OCI-LY1 (cell line): ENCODE data around the gene E2F1.

Source experiments
- H2AFZ ChIP-seq: fragments of 200-600 bp; sonication (generic), shearing (Covaris generic); 2 replicates; pipeline ENCODE4 v1.6.0; 2014; ENCODE audit warnings: antibody characterized with exemption, mild to moderate bottlenecking, low read length
- H3F3A ChIP-seq: fragments of 200-600 bp; sonication (generic), shearing (Covaris generic); 2 replicates; pipeline ENCODE4 v1.6.0; 2014; ENCODE audit warnings: mild to moderate bottlenecking, antibody characterized with exemption, low read length, moderate library complexity; ENCODE audit not compliant: insufficient read depth
- H3K27ac ChIP-seq: fragments of 200-600 bp; sonication (generic); 2 replicates; pipeline ENCODE4 v1.5.1; 2014; ENCODE audit warnings: low read length, mixed run types, mild to moderate bottlenecking, low read depth; ENCODE audit not compliant: poor library complexity, severe bottlenecking
- H3K27me3 ChIP-seq: fragments of 200-600 bp; sonication (generic); 2 replicates; pipeline ENCODE4 v1.6.0; 2014; ENCODE audit warnings: antibody characterized with exemption, mild to moderate bottlenecking, low read length, moderate library complexity; ENCODE audit not compliant: insufficient read depth
- H3K36me3 ChIP-seq: fragments of 200-600 bp; sonication (generic); 2 replicates; pipeline ENCODE4 v1.6.1; 2014; ENCODE audit warnings: mild to moderate bottlenecking, antibody characterized with exemption, low read length, moderate library complexity, mixed read lengths; ENCODE audit not compliant: insufficient read depth
- H3K4me1 ChIP-seq: fragments of 200-600 bp; sonication (generic); 2 replicates; pipeline ENCODE4 v1.5.1; 2014; ENCODE audit warnings: mild to moderate bottlenecking, low read length, moderate library complexity; ENCODE audit not compliant: insufficient read depth, severe bottlenecking
- H3K4me2 ChIP-seq: fragments of 200-600 bp; sonication (generic), shearing (Covaris generic); 2 replicates; pipeline ENCODE4 v1.6.1; 2014; ENCODE audit warnings: low read length
- H3K4me3 ChIP-seq: fragments of 200-600 bp; sonication (generic); 2 replicates; pipeline ENCODE4 v1.5.1; 2014; ENCODE audit warnings: low read length, low read depth, mild to moderate bottlenecking, mixed read lengths; ENCODE audit not compliant: poor library complexity, severe bottlenecking
- H3K79me2 ChIP-seq: fragments of 200-600 bp; shearing (Covaris generic); 2 replicates; pipeline ENCODE4 v1.6.1; 2016; ENCODE audit warnings: mixed run types, low read length, mixed read lengths; ENCODE audit not compliant: insufficient read depth
- H3K9ac ChIP-seq: fragments of 200-600 bp; sonication (generic), shearing (Covaris generic); 2 replicates; pipeline ENCODE4 v1.6.1; 2014; ENCODE audit warnings: mild to moderate bottlenecking, low read length, mixed read lengths
- H3K9me2 ChIP-seq: fragments of 200-600 bp; sonication (generic), shearing (Covaris generic); 2 replicates; pipeline ENCODE4 v1.6.1; 2014; ENCODE audit warnings: low read depth, mild to moderate bottlenecking, low read length, mixed read lengths
- H3K9me3 ChIP-seq: fragments of 200-600 bp; shearing (Covaris generic); 2 replicates; pipeline ENCODE4 v1.6.1; 2014; ENCODE audit warnings: low read length, mixed read lengths
- H4K20me1 ChIP-seq: fragments of 200-600 bp; sonication (generic), shearing (Covaris generic); 2 replicates; pipeline ENCODE4 v1.6.0; 2016; ENCODE audit warnings: mild to moderate bottlenecking, low read length; ENCODE audit not compliant: insufficient read depth
- CTCF ChIP-seq: fragments of 200-600 bp; sonication (generic), shearing (Covaris generic); IDR thresholded peaks from 2 replicates; pipeline ENCODE4 v1.5.1; 2017; ENCODE audit warnings: mild to moderate bottlenecking, antibody characterized with exemption, low read length, moderate library complexity, mixed read lengths
- EZH2 ChIP-seq: fragments of 200-600 bp; sonication (generic), shearing (Covaris generic); IDR thresholded peaks from 2 replicates; pipeline ENCODE4 v1.8.0; 2017; ENCODE audit warnings: borderline replicate concordance, mixed run types, mild to moderate bottlenecking, antibody characterized with exemption, low read length, moderate library complexity, mixed read lengths

E2F1 gene

DNA sequence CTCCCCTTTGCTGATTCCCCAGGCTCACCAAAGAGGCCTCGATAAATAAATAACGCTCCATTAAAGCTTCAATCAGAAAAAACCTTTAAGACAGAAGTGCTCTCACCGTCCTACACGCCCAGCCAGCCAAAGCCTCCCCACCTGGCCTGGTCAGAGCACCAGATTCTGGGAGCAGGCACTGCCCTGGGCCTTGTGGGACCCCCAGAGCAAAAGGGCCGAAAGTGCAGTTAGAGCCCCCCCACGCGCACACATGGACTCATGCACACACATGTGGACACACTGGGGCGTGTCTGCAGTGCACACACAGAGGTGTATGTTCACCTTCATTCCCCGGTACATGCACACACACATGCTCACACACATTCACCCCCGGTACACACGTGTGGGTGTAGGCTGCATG is 10.1 kb downstream of the E2F1 start:
- Histone ChIP-seq H3K9ac (no peak overlapping the region; the same call in 1 of the 2 replicates), H3K4me3 (no peak overlapping the region), H4K20me1 (no peaks in the 10 kb centered on the region), H2AFZ (no peak overlapping the region), H3K27ac (peak overlapping the region; percentile 77), H3K9me3 (no peaks in the 10 kb centered on the region), H3K27me3 (no peaks in the 10 kb centered on the region), H3K9me2 (no peaks in the 10 kb centered on the region), H3K4me1 (peaks cover 78% of the 10 kb centered on the region), H3K79me2 (peaks cover 11% of the 10 kb centered on the region), H3K4me2 (no peak overlapping the region), H3K36me3 (peaks cover 62% of the 10 kb centered on the region), H3F3A (no peaks in the 10 kb centered on the region)
- TF ChIP-seq EZH2 (no peak), CTCF (no peak)

DNA sequence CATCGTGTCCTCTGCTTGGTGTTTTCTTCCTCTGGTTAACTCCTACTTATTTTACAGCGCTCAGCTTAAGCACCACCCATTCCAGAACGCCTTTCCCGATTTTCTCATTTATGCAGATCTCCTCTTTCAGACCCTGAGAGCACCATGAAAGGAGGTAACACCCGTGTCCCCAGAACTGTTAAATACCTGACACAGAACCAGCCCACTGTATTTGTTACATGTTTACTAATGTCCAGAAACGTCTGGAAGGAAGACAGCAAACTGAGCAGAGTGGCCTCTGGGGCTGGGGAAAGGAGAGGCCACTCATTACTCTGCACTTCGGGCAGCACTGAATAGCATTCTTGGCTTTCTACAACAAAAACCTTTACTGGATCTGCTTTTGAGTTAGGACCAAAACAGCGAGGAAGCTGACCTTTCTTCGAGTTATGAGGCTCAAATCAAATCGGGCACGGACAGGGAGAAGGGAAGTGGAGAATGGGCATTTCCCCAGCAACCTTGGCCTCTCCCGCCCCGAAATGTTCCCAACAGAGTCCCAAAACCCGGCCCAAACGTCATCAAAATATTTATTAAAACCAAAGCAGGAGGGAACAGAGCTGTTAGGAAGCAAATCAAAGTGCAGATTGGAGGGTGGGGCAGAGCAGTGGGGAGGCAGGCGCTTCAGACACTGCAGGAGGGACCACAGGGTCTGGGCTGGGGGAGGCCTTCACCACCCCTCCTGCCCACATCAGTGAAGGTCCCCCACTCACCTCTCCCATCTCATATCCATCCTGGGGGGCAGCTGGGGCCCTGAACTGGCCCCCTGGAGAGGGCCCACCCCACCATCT is 10.8 kb downstream of the E2F1 start:
- Histone ChIP-seq H3K9ac (peak overlapping the region; percentile 72; the same call in 1 of the 2 replicates), H2AFZ (no peak overlapping the region), H3K9me2 (no peaks in the 10 kb centered on the region), H3K9me3 (no peaks in the 10 kb centered on the region), H3F3A (no peaks in the 10 kb centered on the region), H3K4me3 (peak overlapping the region; percentile 88), H3K79me2 (peaks cover 11% of the 10 kb centered on the region), H3K4me2 (peak overlapping the region; percentile 77), H4K20me1 (no peaks in the 10 kb centered on the region), H3K27me3 (no peaks in the 10 kb centered on the region), H3K4me1 (peaks cover 78% of the 10 kb centered on the region), H3K36me3 (peaks cover 67% of the 10 kb centered on the region), H3K27ac (peak overlapping the region; percentile 77)
- no peak for TF ChIP-seq CTCF
- TF ChIP-seq EZH2 = no peak

DNA sequence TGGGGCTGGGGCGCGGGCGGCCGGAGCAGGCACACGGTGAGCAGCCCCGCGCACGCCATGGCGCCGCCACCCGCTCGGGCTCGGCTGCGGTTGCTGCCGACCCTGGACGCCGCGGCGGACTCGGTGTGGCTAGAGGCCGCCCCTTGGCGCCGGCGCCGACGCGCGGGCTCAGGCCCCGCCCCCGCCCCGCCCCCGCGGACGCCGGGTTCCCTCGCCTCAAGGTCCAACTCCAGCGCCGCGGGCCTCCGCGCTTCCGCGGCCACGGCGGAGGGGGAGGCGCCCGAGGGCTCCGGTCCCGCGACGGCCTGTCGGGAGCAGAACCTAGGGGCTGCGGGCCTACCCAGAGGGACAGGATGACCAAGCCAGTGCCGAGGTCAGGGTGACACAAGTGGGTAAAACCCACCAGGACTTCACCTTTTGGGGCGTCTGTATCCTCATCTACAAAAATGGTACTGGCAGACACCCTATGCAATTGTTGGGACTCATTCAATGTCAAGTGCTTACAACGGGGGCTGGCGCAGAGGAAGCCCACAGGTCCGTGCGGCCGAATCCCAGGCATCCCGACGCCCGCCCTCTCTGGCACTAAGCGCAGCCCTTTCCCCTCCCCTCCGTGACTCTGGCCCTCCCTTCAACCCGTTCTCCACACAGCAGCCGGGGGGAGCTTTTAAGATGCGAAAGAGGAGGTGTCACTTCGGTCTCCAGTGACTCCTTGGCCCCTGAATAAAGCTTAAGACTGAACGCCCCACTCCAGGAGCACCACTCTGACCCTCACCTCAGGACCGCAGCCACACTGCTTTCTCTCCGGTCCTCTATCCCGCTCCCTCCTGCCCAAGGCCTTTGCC is 11.7 kb downstream of the E2F1 start, which contains the start of gene NECAB3:
NECAB3 (minus strand) TSS at position 135 of the 842 bp plus-strand sequence; CDS start at position 59, 76 bp downstream.
- no peaks in the 10 kb centered on the region for H3K9me2 ChIP-seq
- TF ChIP-seq EZH2 (no peak), CTCF (no peak)
- H3K4me1 ChIP-seq = peaks cover 77% of the 10 kb centered on the region
- H3K4me2 ChIP-seq = peak within 1 kb of the TSS; percentile 80
- H4K20me1 ChIP-seq = no peaks in the 10 kb centered on the region
- H3F3A ChIP-seq = no peaks in the 10 kb centered on the region
- peaks cover 70% of the 10 kb centered on the region for H3K36me3 ChIP-seq
- peak within 1 kb of the TSS; percentile 97 for H3K9ac ChIP-seq
- H3K79me2 ChIP-seq = peaks cover 11% of the 10 kb centered on the region
- no peaks in the 10 kb centered on the region for H3K27me3 ChIP-seq
- H3K4me3 ChIP-seq = peak within 1 kb of the TSS; percentile 88
- no peak within 1 kb of the TSS for H2AFZ ChIP-seq
- no peaks in the 10 kb centered on the region for H3K9me3 ChIP-seq
- H3K27ac ChIP-seq = peak within 1 kb of the TSS; percentile 80
